HG02938 (cell line): ENCODE data around the gene CPA4.

Source experiments
- ATAC-seq: cut with Tn5 transposase; IDR thresholded peaks from one replicate; pipeline ENCODE4 v1.9.1; 2021; ENCODE audit warnings: mild to moderate bottlenecking, moderate library complexity; ENCODE audit not compliant: unreplicated experiment

Gene CPA4

DNA sequence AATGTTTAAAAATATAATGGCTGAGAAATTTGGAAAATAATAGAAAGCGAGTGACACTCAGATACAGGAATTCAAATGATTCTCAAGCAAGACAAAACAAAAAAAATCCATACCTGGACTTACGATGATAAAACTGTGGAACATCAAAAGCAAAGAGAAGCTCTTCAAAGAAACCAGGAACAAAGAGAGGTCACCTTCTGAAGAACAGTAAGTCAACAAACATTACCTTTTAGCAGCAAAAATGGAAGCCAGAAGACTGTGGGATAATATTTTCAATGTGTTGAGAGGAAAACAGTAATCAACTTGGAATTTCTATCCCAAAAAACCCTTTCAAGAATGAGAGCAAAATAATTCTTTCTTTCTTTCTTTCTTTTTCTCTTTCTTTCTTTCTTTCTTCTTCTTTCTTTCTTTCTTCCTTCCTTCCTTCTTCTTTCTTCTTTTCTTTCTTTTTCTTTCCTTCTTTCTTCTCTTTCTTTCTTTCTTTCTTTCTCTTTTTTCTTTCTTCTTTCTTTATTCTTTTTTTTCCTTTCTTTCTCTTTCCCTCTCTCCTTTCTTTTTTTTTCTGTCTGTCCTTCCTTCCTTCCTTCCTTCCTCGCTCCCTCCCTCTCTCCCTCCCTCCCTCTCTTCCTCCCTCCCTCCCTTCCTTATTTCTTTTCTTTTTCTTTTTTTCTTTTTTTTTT is 49.9 kb downstream of the CPA4 start:
- ATAC-seq: no peak

DNA sequence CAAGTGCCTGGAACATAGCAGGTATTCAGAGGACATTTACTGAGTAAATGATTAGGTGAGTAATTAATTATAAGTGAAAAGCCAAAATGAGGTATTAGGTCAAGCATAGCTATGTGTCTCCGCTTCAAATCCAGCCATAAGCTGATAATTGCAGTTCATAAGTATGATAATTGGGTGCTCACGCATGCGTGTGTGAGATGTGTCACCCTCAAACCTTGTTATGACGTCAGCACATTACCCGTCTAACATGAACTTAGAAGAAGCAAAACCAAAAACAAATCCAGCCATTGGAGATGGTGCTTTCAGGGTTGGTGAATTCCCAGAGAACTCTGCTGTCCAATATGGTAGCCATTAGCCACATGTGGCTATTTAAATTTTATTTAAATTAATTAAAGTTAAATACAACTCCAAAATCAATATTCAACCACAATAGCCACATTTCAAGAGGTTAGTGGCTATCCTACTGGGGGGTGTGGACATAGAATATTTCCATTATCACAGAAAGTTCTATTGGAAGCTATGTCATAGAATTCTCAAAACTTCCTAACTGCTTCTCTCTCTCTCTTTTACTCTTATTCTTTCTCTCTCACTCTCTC is 51.4 kb downstream of the CPA4 start, which contains the start of gene CPA5:
Gene CPA5 (plus strand): TSS at position 546 of the 596 bp plus-strand sequence. CDS start 1,670 bp downstream, outside the sequence.
- no peak for ATAC-seq

DNA sequence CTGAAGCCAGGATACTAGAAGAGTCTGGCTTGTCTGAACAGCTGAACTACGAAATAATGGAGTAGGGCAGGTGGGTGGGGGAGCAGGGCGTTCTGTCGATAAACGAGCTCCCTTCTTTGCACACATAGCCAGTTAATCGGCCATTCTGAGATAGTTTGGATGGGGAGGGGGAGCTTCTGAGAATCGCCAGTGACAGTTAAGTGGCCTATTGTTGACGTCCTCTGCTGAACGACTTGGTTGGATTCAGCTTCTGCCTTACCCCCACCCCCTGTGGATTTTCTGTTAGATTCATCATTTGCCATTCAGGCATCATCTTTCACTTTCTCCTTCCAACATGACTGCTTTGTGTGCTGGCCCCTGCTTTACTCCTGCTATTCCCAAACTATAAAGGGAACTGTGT is 52.2 kb downstream of the CPA4 start:
- ATAC-seq: no peak

DNA sequence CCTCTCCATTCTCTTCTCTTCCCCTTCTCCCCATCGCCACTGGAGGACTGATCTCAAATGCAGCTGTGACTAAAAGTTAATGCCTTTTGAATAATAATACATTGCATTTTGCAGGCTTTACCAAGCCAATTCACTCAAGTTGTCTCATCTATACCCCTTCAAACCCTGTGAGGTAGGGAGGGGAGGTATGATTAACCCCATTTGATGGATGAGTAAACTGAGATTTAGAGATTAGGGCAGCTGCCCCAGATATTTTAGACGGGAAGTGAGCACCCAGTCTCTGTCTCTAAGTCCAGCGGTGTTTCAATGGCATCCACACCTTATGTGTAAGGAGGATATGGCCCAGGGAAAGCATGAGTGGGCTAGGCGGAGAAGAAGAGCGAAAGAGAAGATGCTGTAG is 52.8 kb downstream of the CPA4 start:
- no peak for ATAC-seq

DNA sequence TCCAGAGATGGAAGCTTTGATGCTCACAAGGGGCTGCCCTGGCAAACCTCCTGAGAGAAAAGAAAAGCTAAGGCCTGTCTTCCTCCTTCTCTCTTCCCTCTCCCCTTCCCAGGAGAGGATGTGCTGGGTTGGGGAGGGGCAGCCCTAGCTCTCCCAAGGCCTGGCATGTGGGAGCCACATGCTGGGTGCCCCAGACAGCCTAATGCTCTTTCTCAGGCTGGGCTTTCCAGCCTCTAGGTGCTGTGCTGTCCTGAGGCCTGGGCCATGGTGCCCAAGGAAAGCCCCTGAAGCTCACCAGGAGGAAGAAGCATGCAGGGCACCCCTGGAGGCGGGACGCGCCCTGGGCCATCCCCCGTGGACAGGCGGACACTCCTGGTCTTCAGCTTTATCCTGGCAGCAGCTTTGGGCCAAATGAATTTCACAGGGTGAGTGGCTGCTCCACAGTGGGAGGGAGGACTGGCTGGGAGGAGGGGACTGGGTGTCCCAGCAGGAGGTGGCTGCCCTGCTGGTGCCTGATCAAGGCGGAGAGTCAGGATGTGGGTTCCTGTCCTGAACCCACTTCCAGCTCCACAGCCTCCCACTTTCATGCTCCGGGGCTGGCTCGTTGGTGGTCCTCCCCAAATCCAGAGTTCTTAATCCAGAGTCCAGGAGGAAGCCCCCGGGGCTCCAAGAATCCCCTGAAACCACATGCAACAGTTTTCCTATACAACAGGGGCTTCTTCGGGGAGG is 53.4 kb downstream of the CPA4 start:
- ATAC-seq: no peak

DNA sequence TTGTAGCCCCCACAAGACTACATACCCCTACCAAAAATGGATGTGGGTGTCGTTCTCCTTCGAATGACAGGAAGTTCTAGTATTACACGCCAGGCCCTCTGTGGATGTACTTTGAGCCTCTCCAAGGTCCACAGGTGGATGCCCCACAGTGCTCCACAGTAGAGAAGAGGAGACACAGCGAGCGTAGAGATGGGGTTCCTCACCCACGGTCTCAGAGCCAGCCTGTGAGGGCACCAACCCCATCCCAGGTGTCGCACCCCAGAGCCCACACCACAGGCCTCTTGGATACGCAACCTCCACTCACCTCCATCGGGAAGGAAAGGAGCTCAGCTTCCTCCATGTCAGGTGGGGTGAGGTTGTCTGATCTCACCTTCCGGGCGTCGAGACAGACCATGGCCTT is 54.0 kb downstream of the CPA4 start:
- ATAC-seq: no peak

DNA sequence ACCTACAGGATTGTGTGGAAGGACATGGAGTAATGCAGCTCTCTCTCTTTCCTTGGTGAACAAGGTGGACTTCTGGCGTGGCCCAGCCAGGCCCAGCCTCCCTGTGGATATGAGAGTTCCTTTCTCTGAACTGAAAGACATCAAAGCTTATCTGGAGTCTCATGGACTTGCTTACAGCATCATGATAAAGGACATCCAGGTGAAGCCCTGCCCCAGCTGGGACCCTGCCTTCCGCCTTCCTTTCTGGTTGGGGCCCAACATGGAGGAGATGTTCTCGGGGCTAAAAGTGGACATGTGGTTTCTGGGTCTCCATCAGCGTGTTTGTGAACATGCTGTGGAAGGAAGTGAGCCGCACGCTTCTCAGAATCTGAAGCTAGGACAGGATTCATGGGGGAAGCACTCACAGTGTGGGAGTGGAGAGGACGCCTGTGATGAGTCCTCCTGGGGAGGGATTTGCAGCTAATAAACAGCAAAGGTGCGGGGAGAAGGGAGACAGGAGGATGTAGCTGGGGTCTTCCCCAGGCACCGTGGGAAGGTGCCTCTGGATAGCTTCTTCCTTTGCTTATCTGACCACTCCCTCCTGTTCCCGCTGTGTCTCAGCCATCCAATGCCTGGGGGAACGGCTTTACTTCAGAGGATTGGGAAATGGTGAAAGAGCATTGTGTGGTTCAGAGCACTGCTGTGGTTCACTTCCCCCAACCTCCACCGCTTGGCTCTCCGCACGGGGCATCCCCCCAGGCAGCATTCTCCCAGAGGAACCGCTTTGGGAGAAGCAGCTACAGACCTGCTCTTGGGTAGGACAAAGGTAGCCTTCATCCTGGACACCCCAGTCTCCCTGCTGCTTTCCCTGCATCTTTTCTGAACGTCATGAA is 57.2 kb downstream of the CPA4 start:
- ATAC-seq: no peak

DNA sequence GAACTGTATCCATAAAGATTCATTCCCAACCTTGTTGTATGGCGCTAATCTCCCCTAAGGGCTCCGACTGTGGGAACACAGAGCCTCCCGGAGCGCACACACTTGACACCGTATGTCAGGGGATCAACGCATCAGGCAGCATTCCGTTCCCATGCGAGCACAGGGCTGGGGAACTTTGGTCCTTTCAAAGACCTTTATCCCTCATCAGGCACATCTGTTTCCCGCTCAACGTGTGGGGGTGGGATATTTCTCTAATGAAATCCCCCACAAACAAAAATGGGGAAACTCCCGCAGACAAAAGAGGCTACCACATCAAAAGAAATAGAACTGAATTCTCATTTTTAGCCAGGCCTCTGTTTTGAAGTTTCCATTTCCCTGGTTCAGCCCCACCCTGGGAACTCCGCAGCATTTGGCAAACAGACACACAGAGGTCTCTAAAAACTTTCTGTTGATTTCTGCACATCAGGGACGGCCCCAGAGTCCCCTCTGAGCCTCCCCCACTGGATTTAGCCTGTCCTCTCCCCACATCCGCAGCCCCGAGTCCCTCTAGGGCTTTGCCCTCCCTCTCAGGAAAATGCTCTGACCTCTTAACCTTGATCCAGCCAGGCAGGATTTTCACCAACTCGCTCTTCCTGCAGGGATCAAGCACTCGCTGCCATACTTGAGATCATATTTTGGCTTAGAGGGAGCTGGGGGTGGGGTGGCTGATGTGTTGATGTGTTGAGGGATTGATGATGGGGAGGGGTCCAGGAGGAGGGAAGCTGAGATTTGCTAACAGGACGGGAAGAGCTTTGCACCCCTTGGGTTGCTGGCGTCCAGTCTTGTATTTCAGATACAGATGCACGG is 58.2 kb downstream of the CPA4 start:
- no peak for ATAC-seq

DNA sequence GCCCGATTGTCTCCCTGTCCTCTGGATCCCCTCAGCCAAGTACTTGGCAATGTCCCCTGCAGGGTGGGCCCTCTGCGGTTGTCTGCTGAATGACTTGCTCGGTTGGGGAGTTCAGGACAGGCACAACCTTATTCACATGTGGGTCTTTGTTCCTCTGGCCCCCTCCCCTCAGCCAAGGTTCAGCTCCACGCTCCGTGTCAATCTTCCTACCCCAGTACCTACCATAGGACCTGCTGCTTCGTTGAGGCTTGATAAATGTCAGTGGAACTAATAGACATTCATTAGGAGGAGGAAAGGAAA is 58.8 kb downstream of the CPA4 start:
- ATAC-seq: no peak

DNA sequence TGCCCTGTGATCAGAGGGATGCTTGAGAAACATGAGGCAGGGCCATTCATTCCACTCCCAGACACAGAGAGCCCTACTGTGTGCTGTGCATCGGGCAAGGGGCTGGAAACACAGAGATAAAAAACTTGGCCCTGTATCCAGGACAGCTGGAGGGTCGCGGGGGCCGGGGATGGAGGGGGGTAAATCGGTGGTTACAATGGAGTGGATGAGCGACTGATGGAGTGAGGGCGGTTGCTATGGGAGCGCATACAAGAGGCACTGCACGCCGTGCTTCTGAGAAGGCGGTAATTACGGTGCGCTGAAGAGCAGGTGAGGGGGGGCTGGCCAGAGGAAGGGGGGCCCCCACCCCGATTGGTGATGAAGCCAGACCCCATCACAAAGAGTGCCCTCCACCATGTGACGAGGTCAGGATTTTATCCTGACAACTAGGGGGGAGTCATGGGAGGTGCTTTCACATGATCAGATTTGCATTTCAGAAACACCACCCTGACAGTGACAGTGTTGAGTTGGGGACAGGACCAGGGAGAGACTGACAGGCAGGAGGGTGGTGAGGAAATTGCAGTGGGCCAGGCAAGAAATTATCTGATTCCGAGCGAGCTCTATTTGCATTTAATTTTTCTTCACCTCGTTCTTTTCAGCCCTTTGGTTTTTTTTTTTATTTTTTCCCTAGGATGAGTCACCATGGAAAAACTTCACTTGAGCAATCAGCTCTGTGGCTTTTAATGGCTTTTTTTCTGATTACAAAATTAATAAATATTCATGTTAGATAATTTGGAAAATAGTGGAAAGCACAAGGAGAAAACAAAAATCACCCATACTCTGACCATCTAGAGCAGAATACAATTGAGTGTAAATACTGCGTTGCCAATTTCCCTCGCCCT is 59.5 kb downstream of the CPA4 start:
- ATAC-seq: no peak

DNA sequence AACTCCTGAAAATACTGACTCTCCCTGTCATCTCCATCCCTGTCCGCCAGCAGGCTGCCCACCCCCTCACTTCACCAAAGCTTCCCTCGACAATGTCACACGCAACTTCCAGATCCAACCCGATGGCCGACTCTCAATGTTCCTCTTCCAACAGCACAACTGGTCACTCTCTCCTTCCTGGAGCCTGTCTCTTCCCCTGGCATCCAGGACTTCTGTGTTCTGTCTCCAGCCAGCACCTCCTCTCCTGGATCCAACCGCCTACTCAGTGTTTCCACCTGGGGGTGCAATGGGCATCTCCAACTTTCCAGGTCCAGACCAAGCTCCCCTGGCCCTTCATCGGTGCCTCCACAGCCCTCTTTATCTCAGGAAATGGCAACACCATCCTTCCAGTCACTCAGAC is 60.2 kb downstream of the CPA4 start:
- ATAC-seq: no peak

DNA sequence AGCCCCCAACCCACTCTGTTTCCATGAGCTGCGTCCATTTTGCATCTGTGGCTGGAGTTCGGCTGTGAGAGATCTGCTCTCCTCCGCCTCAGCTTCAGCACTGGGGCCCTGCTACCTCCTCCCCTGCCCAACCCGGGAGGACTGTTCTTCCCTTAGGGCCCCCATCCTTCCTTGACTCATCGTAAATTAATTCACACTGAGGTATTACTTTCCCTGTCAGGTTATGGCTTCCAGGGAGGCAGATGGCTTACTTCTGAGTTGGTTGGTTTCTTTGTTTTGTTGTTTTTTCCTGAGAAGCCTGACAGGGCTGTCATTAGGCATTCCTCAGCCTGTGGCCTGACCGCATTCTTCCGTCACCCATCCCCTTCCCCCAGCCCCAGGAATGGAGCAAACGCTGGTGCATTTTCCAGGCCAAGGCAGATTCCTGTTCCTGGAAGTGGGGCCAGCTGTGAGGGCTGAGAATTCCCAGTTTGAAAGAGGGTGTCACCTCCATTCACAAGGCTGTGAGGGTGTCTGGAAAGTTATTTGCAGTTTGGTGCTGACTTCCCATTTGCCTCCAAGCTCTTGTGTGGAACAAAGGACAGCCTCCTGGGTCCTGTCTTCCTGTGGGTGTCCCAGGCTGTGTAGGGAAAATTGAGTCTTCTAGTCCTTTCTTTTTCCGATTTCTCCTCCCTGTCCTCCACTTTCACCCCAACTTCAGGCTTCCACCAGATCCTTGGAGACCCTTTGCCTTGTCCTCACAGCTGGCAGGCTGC is 63.3 kb downstream of the CPA4 start:
- no peak for ATAC-seq

DNA sequence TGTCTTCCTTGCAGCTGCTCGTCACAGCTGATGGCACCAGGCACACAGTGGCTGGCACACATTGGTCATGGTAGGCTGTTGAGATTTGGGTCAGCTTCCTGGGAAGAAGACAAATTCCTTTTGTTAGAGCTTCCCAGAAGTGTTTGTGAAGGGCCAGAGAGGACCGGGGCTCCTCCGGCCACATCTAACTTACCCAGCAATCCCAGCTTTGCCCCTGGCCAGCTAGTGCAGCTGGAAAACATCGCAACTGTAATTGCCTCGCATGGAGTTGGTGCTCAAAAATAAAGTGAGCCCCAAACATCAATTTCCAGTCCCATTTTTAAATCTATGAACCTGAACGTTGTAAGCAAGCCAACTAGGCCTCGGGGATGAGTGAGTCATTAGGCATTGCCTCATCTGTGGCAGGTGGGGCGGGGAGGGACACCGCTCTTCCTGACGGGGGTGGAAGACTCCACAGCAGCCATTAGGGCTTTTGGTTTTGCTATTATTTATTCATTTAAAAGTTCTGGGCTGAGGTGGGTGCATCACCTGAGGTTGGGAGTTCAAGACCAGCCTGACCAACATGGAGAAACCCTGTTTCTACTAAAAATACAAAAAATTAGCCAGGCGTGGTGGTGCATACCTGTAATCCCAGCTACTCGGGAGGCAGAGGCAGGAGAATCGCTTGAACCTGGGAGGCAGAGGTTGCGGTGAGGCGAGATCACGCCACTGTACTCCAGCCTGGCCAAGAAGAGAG is 64.1 kb downstream of the CPA4 start:
- ATAC-seq: no peak

DNA sequence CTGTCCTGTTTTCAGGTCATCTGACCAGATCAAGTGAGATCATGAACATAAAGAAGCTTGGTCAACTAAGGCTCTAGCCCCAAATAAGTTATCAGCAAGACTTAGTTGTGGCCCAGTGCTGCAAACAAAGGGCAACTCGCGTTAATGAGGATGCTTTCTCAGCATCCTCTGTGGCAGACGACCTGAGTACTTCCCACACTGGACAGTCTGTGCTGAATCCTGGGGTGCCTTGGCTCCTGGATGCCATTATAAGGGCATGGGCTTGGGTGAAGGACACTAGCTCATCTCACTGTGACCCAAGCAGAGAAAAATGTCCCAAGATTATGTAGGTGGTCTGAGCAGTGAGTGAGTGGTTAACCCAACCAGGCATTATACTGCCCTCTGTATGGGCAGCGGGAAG is 65.5 kb downstream of the CPA4 start:
- no peak for ATAC-seq

DNA sequence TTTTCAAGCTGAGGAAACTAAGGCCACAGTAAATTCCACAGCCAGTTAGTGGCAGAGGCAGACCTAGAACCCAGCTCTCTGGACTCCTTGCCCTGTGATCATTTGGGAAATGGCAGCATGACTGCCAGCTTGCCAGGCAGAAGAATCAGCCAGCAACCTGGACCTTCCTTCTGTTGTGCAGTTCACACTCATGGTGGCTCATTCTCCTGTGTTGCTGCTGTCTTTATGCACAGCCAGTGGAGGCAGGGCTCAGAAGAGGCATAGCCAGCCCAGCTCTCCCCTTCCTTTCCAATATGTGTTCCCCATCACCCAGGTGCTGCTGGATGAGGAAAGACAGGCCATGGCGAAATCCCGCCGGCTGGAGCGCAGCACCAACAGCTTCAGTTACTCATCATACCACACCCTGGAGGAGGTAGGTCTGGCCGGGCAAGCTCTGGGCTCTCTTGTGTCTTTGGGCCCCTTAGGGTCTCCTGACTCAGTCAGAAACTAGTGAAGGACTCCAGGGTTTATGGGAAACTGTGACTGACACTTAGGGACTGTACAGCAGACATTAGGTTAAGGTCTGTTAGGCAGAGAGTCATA is 66.4 kb downstream of the CPA4 start:
- ATAC-seq: no peak

DNA sequence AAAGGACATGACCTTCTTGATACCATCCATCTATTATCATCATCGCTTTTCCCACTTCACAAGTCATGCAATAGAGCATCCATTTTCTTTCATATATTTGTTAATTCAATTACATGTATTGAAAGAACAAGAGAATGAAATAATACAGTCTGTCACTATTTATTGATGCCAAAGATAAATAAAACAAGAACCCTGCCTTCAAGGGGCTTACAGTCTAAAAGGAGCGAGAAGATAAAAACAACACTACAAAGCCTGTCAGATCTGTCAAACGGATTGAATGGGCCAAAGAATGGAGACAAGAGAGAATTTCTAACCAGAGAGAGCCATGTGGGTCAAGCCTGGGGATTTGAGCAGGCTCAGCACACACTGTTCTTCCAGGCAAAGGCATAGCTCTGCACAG is 67.6 kb downstream of the CPA4 start:
- ATAC-seq: no peak

DNA sequence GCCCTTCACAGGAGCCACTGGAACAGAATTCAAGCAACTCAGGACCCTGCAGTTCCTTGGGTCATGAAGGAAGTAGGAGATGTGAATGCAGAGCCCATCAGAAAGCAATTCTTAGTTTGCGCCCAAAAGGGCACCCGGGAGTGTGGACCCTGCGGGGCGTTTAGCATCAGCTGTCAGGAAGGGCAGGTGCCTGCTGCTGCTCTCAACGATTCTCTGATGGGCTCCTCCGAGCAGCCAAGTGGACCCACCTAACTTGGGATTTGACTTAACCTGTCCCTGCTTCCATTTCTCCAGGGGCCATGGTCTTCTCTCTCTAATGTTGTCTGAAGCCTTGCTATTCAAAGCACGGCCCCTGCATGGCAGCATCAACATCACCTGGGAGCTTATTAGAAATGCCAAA is 68.7 kb downstream of the CPA4 start:
- ATAC-seq: no peak
